ENCODE results near the gene GXYLT2. TPM values are rescaled to one million over a fixed set of nuclear protein-coding genes. Genes with fewer than 3 reads are reported as not detected.

GXYLT2 gene
- total and polyA plus RNA-seq, 10 of the 15 experiments (the other 5 are each of a cell fraction or from before 2014, with no cell fraction given): 0.27 to 2.6 (median 0.78) TPM

- TF ChIP-seq HSF1 (IDR thresholded peaks at IDR 0.05; ENCODE audit: low read depth, low read length) (no peak), CHD1 (IDR thresholded peaks at IDR 0.05; ENCODE audit: low read depth, low read length) (no peak), BHLHE40 (IDR thresholded peaks at IDR 0.05; ENCODE audit: borderline replicate concordance in 1 of 2, low read depth in 2 of 2, low read length in 1 of 2) (peak; percentile 61 to 85; a peak in 3 of 4 replicates), MEF2A (IDR thresholded peaks at IDR 0.05; ENCODE audit: insufficient read depth, low read depth, low read length) (no peak), MTA2 (IDR thresholded peaks at IDR 0.05; ENCODE audit: low read depth) (no peak), E2F4 (IDR thresholded peaks at IDR 0.05; ENCODE audit: low read depth, low read length) (no peak), TBL1XR1 (IDR thresholded peaks at IDR 0.05; ENCODE audit: low read depth, low read length) (no peak), TCF7 (IDR thresholded peaks at IDR 0.05; ENCODE audit: borderline replicate concordance) (no peak), SMAD1 (IDR thresholded peaks at IDR 0.05; ENCODE audit: low read depth, partially characterized antibody) (peak; percentile 58), YY1 (IDR thresholded peaks at IDR 0.05; ENCODE audit: low read depth, low read length) (peak; percentile 96), RUNX3 (IDR thresholded peaks at IDR 0.05; ENCODE audit: low read length) (peak; percentile 8; the same call in 1 of the 2 replicates), STAT1 (conservative IDR thresholded peaks at IDR 0.05) (0 out of 2 replicates have a peak, but pooled peaks have one; percentile 29), ZBTB4 (CRISPR knock-in tag; IDR thresholded peaks at IDR 0.05) (no peak), STAT3 (IDR thresholded peaks at IDR 0.05; ENCODE audit: low read depth, low read length) (no peak), SRF (IDR thresholded peaks at IDR 0.05; ENCODE audit: low read depth in 2 of 2, low read length in 2 of 2) (no peak), HDGF (IDR thresholded peaks at IDR 0.05) (no peak), CREB1 (IDR thresholded peaks at IDR 0.05; ENCODE audit: low read depth) (peak; percentile 82), NFXL1 (IDR thresholded peaks at IDR 0.05; ENCODE audit: borderline replicate concordance) (no peak), RFX5 (IDR thresholded peaks at IDR 0.05; ENCODE audit: low read depth, low read length) (0 out of 2 replicates have a peak, but pooled peaks have one; percentile 9), RELA (IDR thresholded peaks at IDR 0.05; ENCODE audit: borderline replicate concordance, partially characterized antibody) (peak; percentile 48), HDAC2 (IDR thresholded peaks at IDR 0.05) (no peak), ZBTB33 (IDR thresholded peaks at IDR 0.05) (no peak), SMARCA5 (IDR thresholded peaks at IDR 0.05) (peak; percentile 77), KLF5 (IDR thresholded peaks at IDR 0.05; ENCODE audit: partially characterized antibody) (no peak)
Measured at GRCh38 chr3:72996473-72997333, 108.9 kb downstream of the GXYLT2 start, which contains the start of gene PPP4R2 (continued).

Data from GM12878 (cell line).